GM21528 (cell line): ENCODE data around the gene SLIT3.

Experiments
- ATAC-seq: cut with Tn5 transposase; IDR thresholded peaks from one replicate; pipeline ENCODE4 v1.9.1; 2021; ENCODE audit warnings: mild to moderate bottlenecking, moderate library complexity; ENCODE audit not compliant: unreplicated experiment, low FRiP score

SLIT3 gene

DNA sequence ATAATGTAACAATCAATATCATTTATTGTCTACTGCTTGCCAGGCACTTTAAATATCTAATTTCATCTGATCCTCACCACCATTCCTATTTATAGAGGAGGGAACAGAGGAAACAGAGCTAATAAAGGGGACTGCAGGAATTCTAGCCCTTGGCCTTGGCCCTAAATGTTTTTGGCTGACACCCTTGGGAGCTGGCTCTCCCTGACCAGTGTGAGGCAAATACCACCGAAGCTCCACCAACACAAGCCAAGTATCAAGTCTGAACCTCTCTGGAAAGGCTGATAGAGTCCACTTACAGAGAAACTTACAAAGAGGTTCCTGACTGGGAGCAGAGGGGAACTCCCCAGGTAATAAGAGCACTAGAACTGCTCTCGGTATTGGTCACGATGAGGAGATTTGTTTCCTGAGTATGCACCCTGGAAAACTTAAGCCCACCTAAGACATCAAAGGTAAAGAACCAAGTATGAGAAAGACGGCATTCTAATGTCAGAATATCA, 478.6 kb downstream of the SLIT3 start:
- no peak for ATAC-seq

DNA sequence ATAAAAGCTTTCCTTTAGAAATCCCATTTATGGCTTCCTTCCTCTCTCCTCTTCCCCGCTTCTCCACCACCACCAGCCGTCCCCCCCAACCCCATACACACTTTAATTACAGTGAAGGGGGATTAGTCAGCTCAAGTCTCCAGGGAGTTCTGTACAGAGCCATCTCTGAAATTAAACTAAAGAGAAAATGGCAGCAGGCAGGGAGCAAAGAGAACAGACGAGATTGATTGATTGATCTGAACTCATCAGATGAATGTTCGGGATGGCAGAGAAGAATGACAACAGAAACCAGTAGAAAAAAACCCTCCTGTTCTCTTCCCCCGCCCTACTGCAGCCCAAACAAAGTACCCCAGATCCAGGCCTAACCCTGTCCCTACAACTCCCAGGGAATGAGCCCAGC, 480.1 kb downstream of the SLIT3 start:
- ATAC-seq, result no peak

DNA sequence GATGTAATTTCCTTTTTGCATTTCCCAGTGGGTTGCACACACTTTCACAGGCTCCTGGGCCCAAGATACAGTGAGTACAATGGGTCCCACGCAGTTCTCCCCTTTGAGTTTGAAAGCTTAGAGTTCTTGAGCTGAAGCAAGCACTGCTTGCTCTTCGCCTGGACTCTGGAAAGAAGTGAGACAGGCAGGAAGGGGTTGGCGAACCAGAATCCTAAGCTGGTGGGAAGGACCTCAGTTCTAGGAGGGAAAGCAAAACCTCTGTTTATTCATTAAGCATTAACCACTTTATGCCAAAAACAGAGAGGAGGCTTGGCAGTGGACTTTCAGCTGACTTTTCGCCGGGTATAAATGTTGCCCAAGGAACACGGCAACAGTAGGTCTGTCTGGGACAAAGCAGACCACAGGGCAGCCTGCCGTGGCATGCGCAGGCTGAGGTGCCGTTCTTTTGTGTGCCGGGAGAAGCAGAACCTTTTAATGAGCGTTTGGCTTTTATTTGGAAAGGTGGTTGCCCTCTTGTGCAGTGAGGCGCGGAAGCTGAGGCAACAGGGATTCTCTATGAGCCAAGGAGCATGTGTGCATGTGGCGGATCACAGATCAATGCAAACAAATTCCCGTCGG, 481.8 kb downstream of the SLIT3 start:
- no peak for ATAC-seq

DNA sequence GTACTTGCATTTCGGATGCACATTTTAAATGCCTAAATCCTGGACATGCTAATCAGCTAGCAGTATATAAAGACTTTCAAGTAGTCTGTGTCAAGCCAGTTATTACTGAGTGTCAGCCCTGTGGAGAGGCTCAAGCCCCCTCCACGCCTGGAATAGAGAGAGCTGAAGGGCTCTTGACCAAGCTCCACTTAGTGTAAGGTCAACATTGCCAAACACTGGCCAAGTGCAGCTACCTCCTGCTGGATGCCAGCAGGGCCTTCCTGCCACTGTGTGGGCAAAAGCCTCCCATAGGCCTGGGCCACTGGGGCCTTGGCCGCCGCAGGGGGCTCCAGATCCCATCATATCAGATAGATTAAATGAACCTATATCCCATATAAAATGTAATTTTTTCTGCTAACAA, 482.4 kb downstream of the SLIT3 start:
- ATAC-seq, result no peak

DNA sequence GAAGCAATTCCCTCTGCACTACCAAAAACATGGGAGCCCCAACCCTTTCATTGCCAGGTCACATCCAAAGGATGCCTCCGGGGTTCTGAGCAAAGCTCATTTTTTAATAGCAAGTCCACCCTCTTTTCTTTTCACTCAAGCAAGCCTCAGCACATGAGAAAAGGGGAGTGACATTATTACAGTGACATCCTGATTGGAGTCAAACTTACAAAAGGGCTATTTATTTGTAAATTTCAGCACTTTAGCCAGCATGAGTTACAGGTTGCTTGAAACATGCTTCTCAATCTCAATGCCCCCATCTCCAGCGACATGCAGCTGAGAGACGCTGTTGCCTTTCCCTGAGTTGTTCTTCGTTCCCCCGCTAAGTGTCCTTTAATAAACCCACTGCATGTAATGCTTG, 483.3 kb downstream of the SLIT3 start:
- ATAC-seq, result no peak

DNA sequence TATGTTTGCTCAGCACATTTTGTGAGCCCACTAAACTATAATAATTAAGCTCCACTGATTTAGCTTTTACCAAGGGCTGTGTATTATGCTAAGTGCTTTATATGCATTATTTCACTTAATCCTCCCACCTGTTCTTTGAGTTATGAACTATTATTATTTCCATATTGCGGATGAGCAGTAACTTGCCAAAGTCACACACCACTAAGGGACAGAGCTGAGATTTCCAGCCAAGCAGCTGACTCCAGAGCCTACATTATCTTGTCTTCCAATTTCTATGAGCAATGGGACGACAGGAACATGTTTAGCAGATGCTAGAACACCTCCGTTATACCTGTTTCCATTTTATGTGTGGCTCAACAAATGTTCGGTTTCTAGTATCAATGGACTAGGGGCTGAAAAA, 484.3 kb downstream of the SLIT3 start:
- ATAC-seq, result no peak

DNA sequence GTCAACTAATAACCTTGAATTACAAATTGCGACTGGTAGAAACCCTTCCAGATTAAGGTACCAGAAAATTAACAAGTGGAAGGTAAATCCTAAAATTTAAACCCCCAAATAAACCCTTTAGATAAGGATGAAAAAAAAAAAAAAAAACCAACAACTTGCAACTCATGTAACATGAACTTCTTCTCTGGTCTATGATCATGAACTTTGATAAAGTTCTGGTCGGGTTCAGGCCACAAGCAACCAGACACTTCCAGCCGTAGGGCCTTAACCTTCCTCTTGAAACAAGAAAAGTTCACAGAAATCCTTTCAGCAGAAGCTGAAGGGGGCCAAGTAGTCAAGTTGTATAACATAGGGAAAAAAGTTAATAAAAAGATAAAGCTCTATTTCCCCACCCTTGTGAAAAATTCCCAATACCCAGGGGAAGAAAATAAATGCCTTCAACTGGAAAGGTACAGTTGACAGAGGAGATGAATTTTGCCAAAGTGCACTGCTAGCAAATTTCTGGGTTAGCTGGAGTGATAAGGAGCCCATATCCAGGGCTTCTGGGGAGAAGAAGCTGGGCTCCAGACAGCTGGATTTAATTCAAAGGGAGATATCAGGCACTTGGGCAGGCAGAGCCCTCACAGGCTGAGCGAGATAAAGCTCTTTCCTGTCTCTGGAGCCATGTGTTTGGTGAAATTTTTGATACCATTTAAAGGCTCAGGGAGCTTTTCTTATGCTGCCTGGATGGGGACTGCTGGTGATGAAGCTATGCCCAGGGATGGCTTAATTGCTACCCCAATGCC, 487.6 kb downstream of the SLIT3 start:
- no peak for ATAC-seq

DNA sequence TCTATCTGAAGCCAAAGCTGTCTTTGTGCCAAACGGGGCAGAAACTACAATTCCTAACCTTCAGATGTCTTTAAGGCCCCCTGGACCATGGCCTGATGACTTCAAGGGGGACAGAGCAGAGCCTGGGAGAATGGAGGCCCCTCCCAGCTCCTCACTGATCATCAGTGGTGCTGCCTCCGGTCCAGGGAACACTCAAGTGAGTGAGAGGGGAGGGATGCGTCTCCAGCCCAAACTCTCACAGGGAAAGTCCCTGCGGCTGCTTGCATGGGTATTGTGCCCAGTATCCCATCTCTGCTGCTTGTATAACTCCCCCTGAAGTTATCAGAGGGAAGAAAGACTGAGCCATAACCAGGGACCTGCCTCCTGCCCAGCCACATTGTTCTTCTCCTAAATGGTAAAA, 490.3 kb downstream of the SLIT3 start:
- no peak for ATAC-seq

DNA sequence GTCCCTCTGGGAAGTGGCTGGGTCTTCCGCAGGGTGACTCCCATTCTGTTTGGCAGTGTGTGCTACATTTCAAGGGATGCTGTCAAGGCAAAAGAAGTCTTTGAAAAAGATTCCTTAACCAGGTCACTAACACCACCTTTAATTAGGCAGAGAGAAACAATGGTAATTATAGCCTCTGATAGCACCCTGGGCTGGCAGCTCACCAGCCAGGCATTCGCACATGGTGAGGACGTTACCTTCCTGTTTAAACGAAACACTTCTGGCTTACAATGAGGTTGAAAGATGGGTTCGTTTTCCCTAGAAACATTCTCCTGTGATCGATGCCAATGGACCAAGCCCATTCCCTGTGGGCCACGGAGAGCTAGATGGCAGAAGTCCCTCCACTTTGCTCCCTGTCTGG, 491.7 kb downstream of the SLIT3 start:
- ATAC-seq, result no peak

DNA sequence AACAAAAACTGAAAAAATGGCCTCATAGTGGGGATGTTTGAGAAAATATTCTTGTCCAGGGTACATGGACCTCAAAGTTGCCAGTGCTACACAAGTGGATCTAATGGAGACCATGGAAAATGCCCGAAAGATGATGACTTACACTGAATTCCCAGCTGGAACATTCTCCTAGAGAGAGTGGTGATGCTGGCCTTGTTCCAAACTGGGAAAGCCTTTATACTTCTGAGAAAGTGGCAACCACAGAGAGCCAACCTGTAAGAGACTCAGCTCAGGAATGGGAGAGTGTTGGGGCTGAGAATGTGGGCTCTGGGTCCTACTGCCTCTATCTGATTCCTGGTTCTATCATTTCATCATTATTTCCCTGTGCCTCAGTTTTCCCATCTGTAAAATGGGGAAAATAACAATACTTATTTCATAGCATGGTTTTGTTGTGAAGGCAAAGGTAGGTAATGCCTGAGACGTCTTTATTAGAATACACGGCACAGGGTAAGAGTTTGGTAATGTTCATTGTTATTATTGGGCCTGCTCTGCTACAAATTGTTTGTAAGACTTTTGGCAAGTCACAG, 492.8 kb downstream of the SLIT3 start:
- ATAC-seq, result no peak

DNA sequence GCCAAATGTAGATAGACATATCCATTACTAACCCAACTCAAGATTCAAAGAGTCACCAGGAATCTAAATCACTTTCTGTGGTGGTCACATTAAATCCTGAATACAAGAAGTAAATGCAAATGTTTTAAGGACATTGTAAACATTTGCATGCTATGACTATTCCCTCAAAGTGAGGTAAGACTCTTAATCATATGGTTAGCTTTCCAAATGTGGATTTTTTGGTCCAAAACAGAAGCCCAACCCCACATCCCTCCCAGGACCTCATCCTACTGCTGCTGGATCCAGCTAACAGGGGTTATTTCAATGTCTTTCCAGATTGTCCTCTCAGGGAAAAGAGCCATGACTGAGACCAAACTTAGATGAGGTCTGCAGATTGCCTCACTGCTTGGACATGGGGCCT, 493.7 kb downstream of the SLIT3 start:
- ATAC-seq, result no peak

DNA sequence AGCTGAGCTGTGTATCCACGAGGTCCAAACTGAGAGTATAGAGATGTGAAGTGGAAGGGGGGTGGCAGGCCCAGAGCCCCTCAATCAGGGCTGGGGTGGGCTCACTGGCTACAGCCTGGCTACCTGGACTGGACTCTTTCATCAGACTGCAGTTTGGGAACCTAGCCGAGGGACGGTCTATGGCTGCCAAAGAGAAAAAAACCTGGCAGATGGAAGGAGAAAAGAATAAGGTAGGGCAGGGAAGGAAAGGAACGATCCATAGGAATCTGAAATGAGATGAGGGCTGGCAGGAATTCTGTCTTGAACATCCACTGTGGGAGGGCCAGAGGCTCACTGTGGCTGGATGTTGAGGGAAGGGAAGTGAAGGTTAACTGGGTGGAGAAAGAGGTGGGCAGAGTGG, 497.4 kb downstream of the SLIT3 start:
- ATAC-seq, result no peak

DNA sequence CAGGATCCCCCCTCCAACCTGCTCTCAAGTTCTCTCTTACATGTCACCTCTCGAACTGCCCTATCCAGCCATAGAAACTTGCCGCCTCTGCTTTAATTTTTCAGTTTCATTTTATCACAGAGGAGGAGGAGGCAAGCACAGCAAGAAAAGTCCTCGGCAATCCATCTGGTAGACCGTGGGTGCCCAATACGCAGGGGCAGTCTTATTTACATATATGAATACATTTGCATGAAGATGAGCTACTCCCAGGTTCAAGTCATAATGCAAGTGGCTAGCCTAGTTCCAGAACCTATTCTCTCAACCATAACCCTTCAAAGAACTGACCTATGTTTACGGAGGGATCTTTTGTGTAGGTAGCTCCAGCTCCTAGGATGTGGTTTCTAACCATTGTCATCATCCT, 498.6 kb downstream of the SLIT3 start:
- ATAC-seq, result no peak

DNA sequence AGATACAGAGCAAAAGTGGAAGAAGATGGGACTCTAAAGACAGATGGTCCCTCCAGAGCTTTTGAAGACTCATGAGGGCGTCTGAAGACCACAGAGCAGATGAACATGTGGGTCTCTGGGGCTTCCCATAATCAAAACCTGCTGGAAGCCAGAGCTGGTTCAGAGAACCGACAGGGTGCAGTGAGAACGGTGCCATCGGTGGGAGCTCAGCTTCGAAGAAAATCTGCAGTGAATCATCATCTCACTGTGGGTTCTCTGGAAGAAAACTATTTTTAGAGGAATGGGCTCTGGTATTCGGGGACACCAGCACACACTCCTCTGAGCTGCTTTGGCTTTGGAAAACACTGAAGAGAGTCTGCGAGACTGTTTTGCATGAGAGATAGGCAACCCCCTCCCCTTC, 499.4 kb downstream of the SLIT3 start:
- no peak for ATAC-seq

DNA sequence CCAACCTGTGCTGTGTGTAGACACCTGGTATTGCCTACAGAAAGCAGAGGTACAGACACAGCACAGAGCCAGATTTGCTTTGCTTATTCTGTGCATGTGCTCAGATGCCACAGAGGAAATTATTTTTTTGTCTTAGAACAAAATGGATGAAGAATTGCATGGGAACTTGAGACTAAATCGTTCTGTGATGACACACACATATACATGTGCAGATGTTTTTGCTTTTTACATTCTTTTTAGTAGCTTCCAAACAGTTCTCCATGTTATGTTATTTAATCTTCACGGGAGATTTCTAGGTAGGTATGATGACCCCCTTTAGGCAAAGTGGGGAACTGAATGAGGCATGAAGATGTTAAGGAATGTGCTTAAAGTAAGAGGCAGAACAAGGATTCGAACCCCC, 500.2 kb downstream of the SLIT3 start:
- no peak for ATAC-seq

DNA sequence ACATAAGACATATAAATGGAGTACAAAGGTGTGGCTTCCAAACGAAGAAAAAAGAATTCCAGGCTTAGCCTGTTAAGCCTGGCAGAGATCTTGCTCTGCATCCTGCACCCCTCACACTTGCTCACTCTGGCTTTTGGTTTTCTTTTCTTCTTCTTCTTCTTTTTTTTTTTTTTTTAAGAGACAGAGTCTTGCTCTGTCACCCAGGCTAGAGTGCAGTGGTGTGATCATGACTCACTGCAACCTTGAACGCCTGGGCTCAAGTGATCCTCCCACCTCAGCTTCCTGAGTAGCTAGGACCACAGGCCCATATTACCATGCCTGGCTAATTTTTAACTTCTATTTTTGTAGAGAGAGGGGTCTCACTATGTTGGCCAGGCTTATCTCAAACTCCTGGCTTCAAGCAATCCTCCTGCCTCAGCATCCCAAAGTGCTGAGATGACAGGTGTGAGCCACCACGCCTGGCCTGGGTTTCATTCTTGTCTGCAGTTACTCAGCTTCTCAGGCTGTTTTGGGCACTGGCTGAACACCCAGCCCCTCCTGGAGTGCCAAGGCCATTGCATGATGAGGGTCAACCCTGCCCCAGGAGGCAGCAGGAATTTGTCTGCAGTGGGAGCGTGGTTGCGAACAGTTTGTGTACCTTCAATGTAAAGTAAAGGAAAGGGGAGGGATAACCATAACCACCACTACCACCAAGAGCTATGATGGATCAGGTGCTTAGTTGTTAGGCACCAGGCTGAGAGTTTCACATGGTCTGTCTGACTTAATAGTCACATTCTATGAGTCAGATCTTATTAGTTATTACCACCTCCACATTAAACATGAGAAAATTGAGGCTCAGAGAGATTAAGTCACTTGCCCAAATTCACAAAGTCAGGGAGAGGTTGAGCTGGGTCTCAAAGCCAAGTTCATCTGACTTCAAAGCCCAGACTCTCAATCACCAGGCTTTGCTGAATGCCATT, 502.6 kb downstream of the SLIT3 start:
- ATAC-seq, result no peak

DNA sequence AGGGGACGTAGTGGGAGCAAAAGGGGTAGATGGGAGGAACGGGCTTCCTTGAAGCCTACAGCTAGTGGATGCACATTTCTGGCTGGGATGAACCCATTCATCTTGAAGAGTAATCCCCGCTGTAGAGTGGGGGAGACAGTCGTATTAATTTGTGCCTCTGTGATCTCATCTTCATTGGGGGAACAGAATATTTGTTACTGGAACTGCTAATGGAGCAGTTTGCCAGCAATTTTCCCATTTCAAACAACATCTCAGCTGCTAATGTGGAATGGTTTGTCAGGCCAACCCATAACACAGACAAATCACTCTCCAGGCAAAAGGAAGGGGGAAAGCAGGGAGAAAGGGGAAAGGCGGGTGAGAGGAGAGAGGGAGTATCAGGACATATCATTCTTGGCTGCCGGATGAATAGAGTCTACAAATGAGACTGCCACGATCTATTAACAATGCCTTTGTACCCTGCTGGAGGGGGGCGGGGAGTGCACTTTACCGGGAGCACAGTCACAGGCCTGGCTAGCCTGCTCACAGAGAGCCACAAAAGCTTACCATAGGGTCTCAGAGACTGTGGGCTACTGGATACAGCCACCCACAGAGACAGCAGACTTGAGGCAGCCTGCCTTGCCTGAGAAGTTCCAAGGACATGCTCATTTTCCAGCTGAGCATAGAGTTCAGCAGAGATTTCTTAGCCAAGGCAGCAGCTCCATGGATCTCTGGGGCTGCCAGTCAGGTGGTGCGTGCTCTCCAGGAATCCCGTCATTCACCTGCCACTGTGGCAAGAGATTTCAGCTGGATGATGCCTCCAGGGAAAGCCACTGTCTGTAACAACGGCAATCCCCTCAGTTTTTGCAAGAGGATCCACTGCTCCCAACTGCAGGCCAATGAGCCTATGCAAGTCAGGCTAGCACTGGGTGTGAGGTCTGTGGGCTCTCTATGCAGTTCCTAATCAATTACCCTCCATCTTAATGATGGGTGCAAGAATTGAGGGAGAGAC, 504.1 kb downstream of the SLIT3 start:
- ATAC-seq, result no peak

DNA sequence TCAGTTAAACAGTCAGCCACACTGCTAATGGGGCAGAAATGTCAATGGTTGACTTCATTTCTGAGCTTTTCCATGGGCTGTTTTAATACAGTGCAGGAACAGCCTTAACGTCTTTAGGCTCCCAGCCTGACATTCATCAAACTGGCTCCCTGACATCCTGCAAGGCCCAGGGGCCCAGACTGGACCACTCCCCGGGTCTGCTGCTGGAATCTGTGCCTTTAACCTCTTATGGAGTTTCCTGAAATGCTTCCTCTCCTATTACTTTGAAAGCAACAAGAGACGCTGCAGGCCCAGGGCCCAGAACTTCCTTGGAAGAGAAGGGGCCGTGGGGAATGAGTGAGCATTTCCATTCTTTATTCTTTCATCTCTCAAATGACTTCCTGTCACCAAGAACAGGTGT, 504.9 kb downstream of the SLIT3 start:
- ATAC-seq, result no peak
